ENCODE measurements around the gene TIAM1.

The TIAM1 gene

DNA sequence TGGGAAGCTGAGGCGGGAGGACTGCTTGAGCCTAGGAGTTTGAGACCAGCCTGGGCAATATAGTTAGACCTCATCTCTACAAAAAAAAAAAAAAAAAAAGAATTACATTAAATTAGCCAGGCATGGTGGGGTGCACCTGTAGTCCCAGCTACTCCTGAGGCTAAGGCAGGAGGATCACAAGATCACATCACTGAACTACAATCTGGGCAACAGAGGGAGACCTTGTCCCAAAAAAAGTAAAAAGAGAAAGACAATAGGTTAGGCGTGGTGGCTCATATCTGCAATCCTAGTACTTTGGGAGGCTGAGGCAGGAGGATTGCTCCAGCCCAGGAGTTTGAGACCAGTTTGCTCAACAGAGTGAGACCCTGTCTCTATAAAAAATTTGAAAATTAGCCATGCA lies 130.3 kb downstream of the TIAM1 start:
- H3K4me2 ChIP-seq (ENCODE audit: low read depth, low read length, poor library complexity, severe bottlenecking): no peak overlapping the region

GRCh38 chr21:31211836-31212235 lies 132.2 kb downstream of the TIAM1 start:
- H2AFZ ChIP-seq (ENCODE audit: low read depth, low read length, severe bottlenecking): no peak overlapping the region
- no peaks in the 10 kb centered on the region for H3K27me3 ChIP-seq (ENCODE audit: low read length)
- no peaks in the 10 kb centered on the region for H3K79me2 ChIP-seq (ENCODE audit: insufficient read depth, low read length)
- H3F3A ChIP-seq (ENCODE audit: insufficient read depth): no peaks in the 10 kb centered on the region
- H3K9me3 ChIP-seq (ENCODE audit: insufficient read depth, low read length): no peaks in the 10 kb centered on the region
- H3K4me3 ChIP-seq (ENCODE audit: insufficient read depth, low read length, poor library complexity, severe bottlenecking): no peak overlapping the region
- H3K36me3 ChIP-seq (ENCODE audit: low read length): peaks cover 7% of the 10 kb centered on the region; the same call in 1 of the 2 replicates
- TF ChIP-seq CTCF (IDR thresholded peaks at IDR 0.05; ENCODE audit: insufficient read depth, low read length, poor library complexity, severe bottlenecking): no peak
- TF ChIP-seq EZH2phosphoT487 (conservative IDR thresholded peaks at IDR 0.05; ENCODE audit: low read length): no peak
- H3K27ac ChIP-seq (ENCODE audit: low read depth, low read length): no peak overlapping the region
- no peaks in the 10 kb centered on the region for H3K9me2 ChIP-seq (replicated peaks; ENCODE audit: insufficient read depth, low read length)
- no peak overlapping the region for H3K4me2 ChIP-seq (ENCODE audit: low read depth, low read length, poor library complexity, severe bottlenecking)
- H3K9ac ChIP-seq (ENCODE audit: low read length): no peak overlapping the region
- no peaks in the 10 kb centered on the region for H4K20me1 ChIP-seq (ENCODE audit: low read depth, low read length)

More for the DNA sequence above, 130.3 kb downstream of the TIAM1 start:
- Histone ChIP-seq H2AFZ (ENCODE audit: low read depth, low read length, severe bottlenecking) (no peak overlapping the region), H3K79me2 (ENCODE audit: insufficient read depth, low read length) (no peaks in the 10 kb centered on the region), H3K9ac (ENCODE audit: low read length) (no peak overlapping the region), H3K27me3 (ENCODE audit: low read length) (no peaks in the 10 kb centered on the region), H4K20me1 (ENCODE audit: low read depth, low read length) (no peaks in the 10 kb centered on the region), H3K9me2 (replicated peaks; ENCODE audit: insufficient read depth, low read length) (no peaks in the 10 kb centered on the region), H3K27ac (ENCODE audit: low read depth, low read length) (no peak overlapping the region), H3K9me3 (ENCODE audit: insufficient read depth, low read length) (no peaks in the 10 kb centered on the region), H3K4me3 (ENCODE audit: insufficient read depth, low read length, poor library complexity, severe bottlenecking) (no peak overlapping the region), H3K36me3 (ENCODE audit: low read length) (0 out of 2 replicates have a peak, but pooled peaks cover 4% of the 10 kb centered on the region), H3F3A (ENCODE audit: insufficient read depth) (no peaks in the 10 kb centered on the region)
- TF ChIP-seq EZH2phosphoT487 (conservative IDR thresholded peaks at IDR 0.05; ENCODE audit: low read length) (no peak), CTCF (IDR thresholded peaks at IDR 0.05; ENCODE audit: insufficient read depth, low read length, poor library complexity, severe bottlenecking) (no peak)

DNA sequence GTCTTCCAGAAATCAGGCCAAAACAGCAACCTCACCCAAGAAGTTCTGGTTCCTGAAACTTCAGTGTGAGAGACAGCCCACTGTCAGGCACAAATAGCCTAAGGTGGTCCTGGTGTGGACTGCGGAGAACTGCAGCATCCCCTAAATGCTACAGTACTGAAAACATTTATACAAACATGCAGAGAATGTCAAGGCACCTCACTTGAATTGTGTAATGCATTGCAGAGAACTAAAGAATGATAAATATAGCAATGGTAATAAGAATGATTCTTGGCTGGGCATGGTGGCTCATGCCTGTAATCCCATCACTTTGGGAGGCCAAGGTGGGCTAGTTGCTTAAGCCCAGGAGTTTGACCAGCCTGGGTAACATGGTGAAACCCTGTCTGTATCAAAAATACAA lies 138.6 kb downstream of the TIAM1 start:
- no peaks in the 10 kb centered on the region for H3K9me3 ChIP-seq (ENCODE audit: insufficient read depth, low read length)
- no peaks in the 10 kb centered on the region for H3K27me3 ChIP-seq (ENCODE audit: low read length)
- H3K36me3 ChIP-seq (ENCODE audit: low read length): peaks cover 7% of the 10 kb centered on the region
- no peaks in the 10 kb centered on the region for H3K9me2 ChIP-seq (replicated peaks; ENCODE audit: insufficient read depth, low read length)
- no peak overlapping the region for H3K27ac ChIP-seq (ENCODE audit: low read depth, low read length)
- H3K9ac ChIP-seq (ENCODE audit: low read length): no peak overlapping the region
- no peak overlapping the region for H2AFZ ChIP-seq (ENCODE audit: low read depth, low read length, severe bottlenecking)
- H4K20me1 ChIP-seq (ENCODE audit: low read depth, low read length): no peaks in the 10 kb centered on the region
- no peak overlapping the region for H3K4me2 ChIP-seq (ENCODE audit: low read depth, low read length, poor library complexity, severe bottlenecking)
- H3K4me3 ChIP-seq (ENCODE audit: insufficient read depth, low read length, poor library complexity, severe bottlenecking): no peak overlapping the region
- no peaks in the 10 kb centered on the region for H3K79me2 ChIP-seq (ENCODE audit: insufficient read depth, low read length)
- H3F3A ChIP-seq (ENCODE audit: insufficient read depth): no peaks in the 10 kb centered on the region
- TF ChIP-seq CTCF (IDR thresholded peaks at IDR 0.05; ENCODE audit: insufficient read depth, low read length, poor library complexity, severe bottlenecking) (no peak), EZH2phosphoT487 (conservative IDR thresholded peaks at IDR 0.05; ENCODE audit: low read length) (no peak)

All from SU-DHL-6 (cell line).